SK-N-MC (cell line): Measurements from ENCODE around the gene ABCC6.

Experiments
- EZH2 ChIP-seq: fragments of 200-600 bp; sonication (generic); IDR thresholded peaks from one replicate; pipeline ENCODE4 v1.6.1; 2017; ENCODE audit warnings: antibody characterized with exemption
- FOXP2 ChIP-seq: optimal IDR thresholded peaks from 2 replicates; pipeline ENCODE3; 2011; ENCODE audit warnings: mild to moderate bottlenecking, moderate library complexity; ENCODE audit not compliant: insufficient read depth; ENCODE audit errors: extremely low read length, control extremely low read depth
- POLR2AphosphoS5 ChIP-seq: IDR thresholded peaks from 2 replicates; pipeline ENCODE4 v1.6.1; 2012; ENCODE audit warnings: mild to moderate bottlenecking, low read depth, low read length, borderline replicate concordance

DNA sequence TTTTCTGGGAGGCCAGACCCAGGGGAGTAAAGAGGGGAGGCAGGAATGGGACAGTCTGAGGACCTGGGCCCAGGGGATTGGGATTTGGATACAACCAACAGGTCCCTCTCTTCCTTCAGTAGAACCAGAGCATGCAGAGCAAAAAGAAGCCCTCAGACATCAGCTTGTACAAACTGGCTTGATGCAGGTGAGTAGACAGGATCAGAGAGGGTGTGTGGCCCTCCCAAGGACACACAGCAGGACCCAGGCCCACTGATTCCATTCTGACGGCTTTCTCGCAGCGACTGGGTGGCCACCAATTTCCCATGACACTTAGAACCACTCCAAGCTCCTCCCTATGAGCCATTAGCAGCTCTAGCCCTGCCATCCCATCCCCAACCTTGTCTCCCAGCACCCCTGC is 63.6 kb downstream of the ABCC6 start:
- no peak for TF ChIP-seq POLR2AphosphoS5
- no peak for TF ChIP-seq EZH2
- TF ChIP-seq FOXP2 = no peak
